HepG2 (cell line): ENCODE data around the gene SAYSD1.

Experiments
- CBX1 ChIP-seq: IDR thresholded peaks from one replicate; pipeline ENCODE4 v1.6.1; 2016; ENCODE audit warnings: antibody characterized with exemption, low read depth
- MLLT10 ChIP-seq: sonication (generic); formaldehyde crosslinking; IDR thresholded peaks from 2 replicates; pipeline ENCODE4 v1.4.0; 2020; ENCODE audit warnings: missing genetic modification reagents
- ZNF468 ChIP-seq: sonication (generic); formaldehyde crosslinking; IDR thresholded peaks from 2 replicates; pipeline ENCODE4 v1.8.0; 2022; ENCODE audit warnings: mild to moderate bottlenecking, moderate library complexity, missing genetic modification reagents
- TF ChIP-seq, protein P1 (sequence below): sonication (generic); formaldehyde crosslinking; IDR thresholded peaks from 2 replicates; pipeline ENCODE4 v1.5.0; 2020; ENCODE audit warnings: mild to moderate bottlenecking, missing genetic modification reagents, moderate library complexity

DNA sequence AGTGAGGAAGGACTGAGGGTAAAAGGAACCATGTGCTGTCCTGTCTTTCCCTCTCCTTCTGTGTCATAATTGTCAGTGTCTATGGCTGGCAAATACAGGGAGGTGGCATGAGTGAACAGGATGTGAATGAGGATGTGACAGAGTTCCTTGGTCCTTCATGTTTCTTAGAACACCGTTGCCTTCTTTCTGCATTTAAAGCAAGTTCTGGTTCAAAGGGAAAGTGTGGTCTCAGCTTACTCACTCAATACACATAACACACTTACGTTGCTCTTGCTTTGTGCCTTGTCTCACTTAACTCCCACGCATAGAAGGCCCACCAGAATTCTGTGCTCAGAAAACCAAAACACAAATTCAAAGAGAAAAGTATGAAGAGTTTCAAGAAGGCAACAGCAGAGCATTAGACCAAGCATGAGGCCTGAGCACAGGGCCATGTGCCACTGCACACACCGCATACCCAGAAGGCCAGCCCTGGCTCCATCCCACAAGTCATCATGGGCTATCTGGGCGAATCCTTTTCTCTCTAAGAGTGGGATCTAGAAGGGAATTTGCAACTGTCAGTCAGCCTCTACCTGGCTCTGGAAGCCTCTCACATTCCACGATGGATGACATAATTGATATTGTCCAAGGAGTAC lies 38.9 kb upstream of the SAYSD1 start:
- no peak for TF ChIP-seq MLLT10 (CRISPR knock-in tag)
- TF ChIP-seq, protein P1, sequence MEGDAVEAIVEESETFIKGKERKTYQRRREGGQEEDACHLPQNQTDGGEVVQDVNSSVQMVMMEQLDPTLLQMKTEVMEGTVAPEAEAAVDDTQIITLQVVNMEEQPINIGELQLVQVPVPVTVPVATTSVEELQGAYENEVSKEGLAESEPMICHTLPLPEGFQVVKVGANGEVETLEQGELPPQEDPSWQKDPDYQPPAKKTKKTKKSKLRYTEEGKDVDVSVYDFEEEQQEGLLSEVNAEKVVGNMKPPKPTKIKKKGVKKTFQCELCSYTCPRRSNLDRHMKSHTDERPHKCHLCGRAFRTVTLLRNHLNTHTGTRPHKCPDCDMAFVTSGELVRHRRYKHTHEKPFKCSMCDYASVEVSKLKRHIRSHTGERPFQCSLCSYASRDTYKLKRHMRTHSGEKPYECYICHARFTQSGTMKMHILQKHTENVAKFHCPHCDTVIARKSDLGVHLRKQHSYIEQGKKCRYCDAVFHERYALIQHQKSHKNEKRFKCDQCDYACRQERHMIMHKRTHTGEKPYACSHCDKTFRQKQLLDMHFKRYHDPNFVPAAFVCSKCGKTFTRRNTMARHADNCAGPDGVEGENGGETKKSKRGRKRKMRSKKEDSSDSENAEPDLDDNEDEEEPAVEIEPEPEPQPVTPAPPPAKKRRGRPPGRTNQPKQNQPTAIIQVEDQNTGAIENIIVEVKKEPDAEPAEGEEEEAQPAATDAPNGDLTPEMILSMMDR (CRISPR knock-in tag): no peak
- no peak for TF ChIP-seq CBX1
- TF ChIP-seq ZNF468 (CRISPR knock-in tag): no peak
